Epithelial cell of prostate (primary cell): ENCODE data around the gene REXO5.

ENCODE experiments used
- DNase-seq: peaks from one replicate; pipeline ENCODE4 v3.0.0-alpha.2; 2011; ENCODE audit warnings: low read depth, low spot score
- H3K27ac ChIP-seq: fragments of 450-650 bp; 2 replicates; pipeline ENCODE4 v1.5.1; 2017; ENCODE audit warnings: mild to moderate bottlenecking

The REXO5 gene

DNA sequence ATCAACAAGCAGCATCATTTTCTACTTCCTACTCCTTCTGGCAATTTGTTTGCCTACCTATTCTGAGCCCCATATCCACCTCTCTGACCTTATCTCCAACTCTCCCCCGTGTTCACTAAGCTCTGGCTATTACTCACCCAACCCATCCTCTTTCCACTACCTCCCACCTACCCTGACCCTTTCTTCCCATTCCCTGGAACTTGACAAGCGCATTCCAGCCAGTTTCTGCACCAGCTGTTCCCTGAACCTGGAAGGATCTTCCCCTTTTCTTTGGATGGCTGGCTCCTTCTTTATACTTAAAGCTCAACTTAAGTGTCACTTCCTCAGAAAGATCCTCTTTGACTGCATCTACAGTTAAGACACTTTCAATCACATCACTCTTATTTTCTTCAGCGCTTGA is 91.6 kb downstream of the REXO5 start:
- DNase-seq, result no peak
- peak overlapping the region; percentile 97 for H3K27ac ChIP-seq

DNA sequence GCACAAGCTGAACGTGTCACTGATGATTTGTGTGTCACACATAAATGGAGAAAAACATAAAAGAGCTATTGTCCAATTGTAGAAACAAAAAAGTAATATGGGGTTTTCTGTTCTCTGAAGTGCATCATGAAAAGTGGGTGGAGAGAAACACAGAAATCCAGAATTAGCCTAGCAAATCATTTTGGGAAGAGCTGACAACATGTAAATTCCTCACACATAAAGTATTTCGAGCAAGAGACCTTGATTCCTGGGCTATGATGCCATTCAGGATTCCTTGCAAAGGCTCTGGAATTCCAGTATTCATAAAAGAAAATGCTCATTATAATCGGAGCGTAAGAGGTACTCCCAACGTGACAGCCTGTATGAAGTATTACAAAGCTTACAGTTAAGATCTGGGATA is 92.7 kb downstream of the REXO5 start:
- no peak for DNase-seq
- H3K27ac ChIP-seq, result peak overlapping the region; percentile 97
